MCF 10A (cell line): ENCODE data around the gene RALGPS1. TPM values are rescaled to one million over a fixed set of nuclear protein-coding genes. Genes with fewer than 3 reads are reported as not detected.

Experiments
- BruUV-seq: library from RNA; stranded (reverse); fragments of 400-500 nt; replicated peaks from 2 replicates; lab custom pipeline; 2021; lab: Mats Ljungman, UMichigan
- CTCF ChIA-PET: fragments of 300-600 bp; sonication (Branson Sonifier 250); formaldehyde crosslinking; extraction: SDS; loops from one replicate; lab custom pipeline; 2021; ENCODE audit warnings: antibody characterized with exemption, inconsistent platforms; lab: Yijun Ruan, JAX
- POLR2A ChIA-PET: fragments of 300-600, 350-650 bp; sonication (Branson Sonifier 250); formaldehyde crosslinking; extraction: SDS; loops from one replicate; lab custom pipeline; 2020; ENCODE audit warnings: antibody characterized with exemption, inconsistent platforms; lab: Yijun Ruan, JAX
- DNase-seq: peaks from one replicate; pipeline ENCODE4 v3.0.0-alpha.2; 2018; ENCODE audit not compliant: unreplicated experiment
- H3K27ac Mint-ChIP-seq: one replicate; pipeline ENCODE4 v1.8.0; 2022; ENCODE audit warnings: mild to moderate bottlenecking, low read depth, mixed read lengths; ENCODE audit not compliant: unreplicated experiment
- H3K27me3 Mint-ChIP-seq: one replicate; pipeline ENCODE4 v1.8.0; 2022; ENCODE audit warnings: mixed read lengths; ENCODE audit not compliant: insufficient read depth, unreplicated experiment
- H3K36me3 Mint-ChIP-seq: one replicate; pipeline ENCODE4 v1.8.0; 2022; ENCODE audit warnings: mild to moderate bottlenecking, moderate library complexity, mixed read lengths; ENCODE audit not compliant: insufficient read depth, unreplicated experiment
- H3K4me1 Mint-ChIP-seq: one replicate; pipeline ENCODE4 v1.8.0; 2022; ENCODE audit warnings: mixed read lengths; ENCODE audit not compliant: insufficient read depth, unreplicated experiment
- H3K4me3 Mint-ChIP-seq: one replicate; pipeline ENCODE4 v1.8.0; 2022; ENCODE audit warnings: mild to moderate bottlenecking, moderate library complexity, mixed read lengths; ENCODE audit not compliant: unreplicated experiment
- H3K9me3 Mint-ChIP-seq: one replicate; pipeline ENCODE4 v1.8.0; 2022; ENCODE audit warnings: mixed read lengths; ENCODE audit not compliant: unreplicated experiment
- CTCF ChIP-seq: fragments of 200-600 bp; IDR thresholded peaks from one replicate; pipeline ENCODE4 v1.8.0; 2022; ENCODE audit warnings: antibody characterized with exemption, mild to moderate bottlenecking; ENCODE audit not compliant: unreplicated experiment
- intact Hi-C: fragments of 100-400 bp; cut with micrococcal nuclease; formaldehyde crosslinking; loops from 2 replicates; pipeline ENCODE4 v1.14.1; 2022
- total RNA-seq: library from RNA; stranded (reverse); gene quantifications from 2 replicates; pipeline ENCODE4 v1.2.3, GENCODE V29; 2022

Gene RALGPS1
- total RNA-seq, 1 experiment from 2014 or later: 2.4 TPM

GRCh38 chr9:127175764-127176163 lies 261.2 kb downstream of the RALGPS1 start:
- no peaks in the 10 kb centered on the region for H3K27me3 Mint-ChIP-seq
- no peak for DNase-seq
- H3K4me3 Mint-ChIP-seq: no peak overlapping the region
- H3K9me3 Mint-ChIP-seq: no peaks in the 10 kb centered on the region
- H3K4me1 Mint-ChIP-seq: peaks cover 7% of the 10 kb centered on the region
- no peak overlapping the region for H3K27ac Mint-ChIP-seq
- intact Hi-C loops: no loop called here
- POLR2A ChIA-PET: interaction anchor here (0.6 to 0.9 kb wide), 2 partner anchors 47 to 291 kb away, joined by 3 read pairs; no protein-coding TSS in a partner anchor
- no peaks in the 10 kb centered on the region for H3K36me3 Mint-ChIP-seq
- BruUV-seq: no TSS peak
- CTCF ChIA-PET: no interaction called here
- TF ChIP-seq CTCF: no peak

GRCh38 chr9:127176631-127177030 lies 262.0 kb downstream of the RALGPS1 start:
- no peaks in the 10 kb centered on the region for H3K9me3 Mint-ChIP-seq
- intact Hi-C loops: no loop called here
- no peak for TF ChIP-seq CTCF
- no TSS peak for BruUV-seq
- ChIA-PET CTCF (no interaction called here), POLR2A (no interaction called here)
- H3K4me1 Mint-ChIP-seq: peaks cover 7% of the 10 kb centered on the region
- no peaks in the 10 kb centered on the region for H3K36me3 Mint-ChIP-seq
- no peak overlapping the region for H3K4me3 Mint-ChIP-seq
- no peak overlapping the region for H3K27ac Mint-ChIP-seq
- H3K27me3 Mint-ChIP-seq: no peaks in the 10 kb centered on the region
- DNase-seq: no peak

- ChIA-PET POLR2A (no interaction called here), CTCF (no interaction called here)
- no peak overlapping the region for H3K27ac Mint-ChIP-seq
- peak; percentile 40 for DNase-seq
- intact Hi-C loops: no loop called here
- H3K4me1 Mint-ChIP-seq: peaks cover 7% of the 10 kb centered on the region
- no TSS peak for BruUV-seq
- H3K27me3 Mint-ChIP-seq: no peaks in the 10 kb centered on the region
- H3K4me3 Mint-ChIP-seq: no peak overlapping the region
- no peak for TF ChIP-seq CTCF
- no peaks in the 10 kb centered on the region for H3K36me3 Mint-ChIP-seq
- H3K9me3 Mint-ChIP-seq: no peaks in the 10 kb centered on the region
These were observed 262.6 kb downstream of the RALGPS1 start for GRCh38 chr9:127177231-127177630.

GRCh38 chr9:127177665-127178265 lies 263.2 kb downstream of the RALGPS1 start:
- H3K27ac Mint-ChIP-seq: no peak overlapping the region
- BruUV-seq: no TSS peak
- H3K4me1 Mint-ChIP-seq: peaks cover 7% of the 10 kb centered on the region
- DNase-seq: no peak
- no peaks in the 10 kb centered on the region for H3K27me3 Mint-ChIP-seq
- TF ChIP-seq CTCF: no peak
- no peaks in the 10 kb centered on the region for H3K36me3 Mint-ChIP-seq
- intact Hi-C loops: no loop called here
- no peaks in the 10 kb centered on the region for H3K9me3 Mint-ChIP-seq
- CTCF ChIA-PET: no interaction called here
- H3K4me3 Mint-ChIP-seq: no peak overlapping the region
- POLR2A ChIA-PET: no interaction called here
